HG02571 (cell line): ENCODE results near the gene PYDC2.

Source experiments
- ATAC-seq: cut with Tn5 transposase; IDR thresholded peaks from one replicate; pipeline ENCODE4 v1.9.1; 2021; ENCODE audit warnings: mild to moderate bottlenecking, moderate library complexity; ENCODE audit not compliant: unreplicated experiment

PYDC2 gene

DNA sequence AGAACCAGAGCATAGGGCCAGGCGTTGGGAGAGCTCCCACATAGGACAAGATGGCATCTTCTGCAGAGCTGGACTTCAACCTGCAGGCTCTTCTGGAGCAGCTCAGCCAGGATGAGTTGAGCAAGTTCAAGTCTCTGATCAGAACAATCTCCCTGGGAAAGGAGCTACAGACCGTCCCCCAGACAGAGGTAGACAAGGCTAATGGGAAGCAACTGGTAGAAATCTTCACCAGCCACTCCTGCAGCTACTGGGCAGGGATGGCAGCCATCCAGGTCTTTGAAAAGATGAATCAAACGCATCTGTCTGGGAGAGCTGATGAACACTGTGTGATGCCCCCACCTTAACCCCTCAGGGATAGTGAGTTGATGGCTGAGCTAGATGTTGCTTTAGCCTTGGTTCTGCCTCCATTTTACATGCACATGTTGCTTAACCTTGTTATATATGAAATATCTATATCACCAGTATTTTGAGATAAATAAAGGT, at the start of gene PYDC2:
PYDC2 (plus strand) TSS at position 51 of the 483 bp plus-strand sequence; CDS start at position 51, 0 bp downstream.
- ATAC-seq = no peak

DNA sequence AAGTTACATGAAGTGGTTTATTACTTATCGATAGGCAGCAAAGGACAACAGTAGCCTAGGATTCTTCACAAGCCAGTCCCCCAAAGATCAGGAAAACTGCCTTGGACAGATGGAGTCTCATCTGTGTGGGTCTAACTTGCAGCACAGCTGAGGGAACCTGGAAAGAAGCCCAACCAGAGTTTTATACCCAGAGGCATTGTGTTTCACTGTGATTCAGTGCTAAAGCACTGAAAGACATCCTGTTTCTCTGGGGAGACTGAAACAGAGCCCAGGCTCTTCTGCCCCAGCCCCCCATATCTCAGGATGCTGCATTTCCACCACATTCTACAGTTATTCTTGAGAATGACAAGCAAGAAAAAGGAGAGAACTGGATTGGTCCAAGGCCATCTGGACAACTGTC, 48.2 kb upstream of the PYDC2 start:
- no peak for ATAC-seq

DNA sequence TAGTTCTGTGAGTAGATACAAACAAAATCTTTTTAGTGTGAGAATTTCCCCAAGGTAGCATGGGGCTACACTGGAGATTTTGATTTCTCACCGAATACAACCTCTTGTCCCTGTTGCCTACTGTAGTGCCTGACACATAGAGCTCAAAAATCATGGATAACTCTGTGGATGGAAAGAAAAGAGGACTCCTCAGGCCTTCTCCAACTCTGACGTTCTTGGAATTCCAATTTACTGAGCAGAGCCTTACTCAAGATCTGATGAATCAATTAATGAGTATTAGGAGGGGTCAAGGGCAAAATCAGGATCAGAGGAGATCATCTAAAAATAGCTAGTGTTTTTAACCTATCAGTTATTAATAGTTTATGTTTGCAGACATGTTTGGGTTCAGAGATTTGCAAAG, 46.7 kb upstream of the PYDC2 start:
- no peak for ATAC-seq

DNA sequence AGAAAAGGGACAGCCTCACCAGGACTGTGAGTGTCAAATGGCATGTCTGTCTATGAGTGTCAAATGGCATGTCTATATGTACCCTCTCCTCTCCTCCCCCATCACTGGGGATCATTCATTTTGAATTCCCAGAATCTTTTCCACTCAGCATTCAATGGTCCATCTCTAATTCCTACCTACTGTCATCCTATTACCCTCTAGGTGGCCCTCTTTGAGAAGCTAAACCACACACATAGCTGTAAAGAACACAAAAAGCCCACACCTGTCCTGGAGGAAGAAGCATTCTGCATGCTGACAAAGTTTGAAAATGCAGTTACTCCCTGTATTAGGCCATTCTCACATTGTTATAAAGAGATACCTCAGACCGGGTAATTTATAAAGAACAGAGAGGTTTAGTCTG, 46.2 kb upstream of the PYDC2 start:
- ATAC-seq = no peak

DNA sequence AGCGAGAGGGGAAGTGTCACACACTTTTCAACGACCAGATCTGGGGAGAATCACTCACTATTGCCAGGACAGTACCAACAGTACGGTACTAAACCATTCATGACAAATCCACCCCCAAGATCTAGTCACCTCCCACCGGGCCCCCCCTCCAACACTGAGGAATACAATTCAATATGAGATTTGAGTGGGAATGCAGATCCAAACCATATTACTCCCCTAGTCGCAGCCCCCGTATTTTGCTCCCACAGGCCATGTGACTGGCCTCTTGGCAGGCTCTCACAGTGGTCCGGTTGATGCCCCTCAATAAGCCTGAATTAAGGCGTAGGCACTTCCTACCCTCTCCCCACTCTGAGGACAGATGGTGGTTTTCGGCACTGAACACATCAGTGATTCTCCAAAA, 45.4 kb upstream of the PYDC2 start:
- ATAC-seq = no peak

DNA sequence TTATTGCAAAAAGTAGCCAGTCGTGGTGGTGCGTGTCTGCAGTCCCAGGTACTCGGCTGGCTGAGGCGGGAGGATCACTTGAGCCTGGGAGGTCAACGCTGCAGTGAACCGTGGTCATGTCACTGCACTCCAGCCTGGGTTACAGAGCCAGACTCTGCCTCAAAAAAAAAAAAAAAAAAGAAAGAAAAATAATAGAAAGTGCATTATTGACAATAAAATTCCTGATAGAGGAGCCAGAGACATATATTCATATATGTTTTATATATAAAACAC, 43.6 kb upstream of the PYDC2 start:
- ATAC-seq = no peak

DNA sequence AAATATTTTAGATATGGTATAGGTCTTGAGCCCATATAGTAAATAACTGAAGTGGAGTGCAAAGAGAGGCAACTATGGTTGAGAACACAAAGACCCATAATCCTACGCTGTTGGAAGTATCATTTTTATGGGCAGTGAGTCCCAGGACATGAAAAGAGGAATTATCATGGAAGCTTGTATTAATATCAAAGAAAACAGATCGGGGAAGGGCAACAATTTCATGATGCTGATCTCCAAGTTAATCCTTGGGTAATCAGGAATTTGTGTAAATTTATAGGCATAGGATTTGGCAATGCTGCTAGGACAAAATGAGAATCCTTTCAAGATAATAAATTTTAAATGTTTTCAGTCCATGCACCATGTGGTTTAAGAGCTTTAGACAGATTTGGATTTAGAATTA, 40.2 kb upstream of the PYDC2 start:
- no peak for ATAC-seq

DNA sequence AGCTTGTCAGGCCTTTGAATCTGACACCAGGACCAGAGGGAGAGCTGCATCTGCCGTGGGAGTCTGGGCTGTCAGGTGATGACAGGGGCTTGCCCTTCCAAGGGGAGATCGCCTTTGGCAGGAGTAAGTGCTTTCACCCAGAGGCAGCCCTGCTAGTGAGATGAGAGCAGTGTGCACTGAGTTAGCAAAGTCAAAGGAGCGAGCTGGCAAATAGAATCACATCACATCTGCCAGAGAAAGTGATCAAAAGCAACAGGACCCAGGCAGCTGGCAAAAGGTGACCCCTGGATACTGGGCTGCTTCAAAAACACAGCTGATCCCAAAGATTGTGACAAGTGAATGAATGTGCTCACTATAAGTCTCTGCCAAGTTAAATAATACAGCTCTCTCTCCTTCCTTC, 36.1 kb upstream of the PYDC2 start:
- ATAC-seq = no peak

DNA sequence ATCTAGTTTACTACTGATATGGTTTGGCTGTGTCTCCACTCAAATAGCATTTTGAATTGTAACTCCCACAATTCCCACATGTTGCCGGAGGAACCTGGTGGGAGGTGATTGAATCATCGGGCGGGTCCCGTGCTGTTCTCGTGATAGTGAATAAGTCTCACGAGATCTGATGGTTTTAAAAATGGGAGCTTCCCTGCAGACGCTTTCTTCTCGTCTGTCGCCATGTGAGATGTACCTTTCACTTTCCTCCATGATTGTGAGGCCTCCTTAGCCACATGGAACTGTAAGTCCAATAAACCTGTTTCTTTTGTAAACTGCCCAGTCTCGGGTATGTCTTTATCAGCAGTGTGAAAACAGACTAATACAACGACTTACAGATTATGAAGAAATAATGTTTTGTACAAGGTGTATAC, 35.6 kb upstream of the PYDC2 start:
- no peak for ATAC-seq

DNA sequence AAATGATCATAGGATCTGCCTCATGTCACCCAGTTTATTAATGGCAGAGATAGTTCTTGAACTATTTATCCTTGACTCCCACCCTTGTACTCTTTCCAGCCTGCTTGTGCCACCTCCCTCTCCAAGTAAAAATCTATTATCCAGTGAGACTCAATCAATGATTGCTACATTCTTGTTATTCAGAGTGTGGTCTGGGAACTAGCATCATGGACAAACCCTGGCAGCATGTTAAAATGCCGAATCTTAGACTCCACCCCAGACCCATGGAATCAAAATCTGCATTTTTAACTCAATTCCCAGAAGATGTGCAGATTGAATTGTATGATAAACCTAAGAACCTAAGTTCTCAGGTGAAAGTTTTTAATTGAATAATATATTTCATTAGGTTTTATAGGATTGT, 34.7 kb upstream of the PYDC2 start:
- ATAC-seq = no peak

DNA sequence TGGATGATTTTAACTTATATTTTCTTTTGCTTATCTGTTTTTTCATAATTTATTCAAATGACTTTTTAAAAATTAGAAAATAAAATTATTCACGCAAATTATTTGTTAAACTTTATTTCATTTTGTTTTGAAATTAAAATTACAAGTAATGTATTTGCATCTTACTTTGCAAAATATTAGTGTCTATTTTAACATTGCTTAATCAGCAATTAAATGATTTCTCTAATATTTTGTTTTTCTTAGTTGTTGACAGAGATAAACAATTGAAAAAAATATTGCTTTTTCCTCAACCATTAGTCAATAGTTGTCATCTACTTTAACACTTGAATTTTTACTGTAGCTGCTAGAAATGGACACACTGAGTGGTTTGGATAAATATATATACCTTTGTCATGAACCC, 32.8 kb upstream of the PYDC2 start:
- ATAC-seq = no peak

DNA sequence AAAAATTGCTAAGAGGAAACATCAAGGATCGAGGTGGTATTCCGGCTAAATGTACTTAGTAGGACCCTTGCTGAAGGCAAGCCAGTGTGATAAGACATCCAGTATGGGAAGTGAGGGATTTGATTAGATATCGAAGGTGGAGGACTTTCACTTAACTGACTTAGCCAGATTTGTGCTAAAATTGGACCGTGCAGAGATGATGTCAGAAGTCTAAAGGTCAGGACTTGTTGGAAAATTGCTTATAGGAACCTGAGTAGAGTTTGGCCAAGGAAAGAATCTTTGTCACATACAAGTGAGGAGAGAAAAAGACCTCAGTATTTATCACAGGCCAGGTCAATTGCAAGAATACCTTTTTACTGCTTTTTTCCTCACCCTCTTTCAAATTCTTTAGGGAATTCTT, 30.9 kb upstream of the PYDC2 start:
- ATAC-seq = no peak

DNA sequence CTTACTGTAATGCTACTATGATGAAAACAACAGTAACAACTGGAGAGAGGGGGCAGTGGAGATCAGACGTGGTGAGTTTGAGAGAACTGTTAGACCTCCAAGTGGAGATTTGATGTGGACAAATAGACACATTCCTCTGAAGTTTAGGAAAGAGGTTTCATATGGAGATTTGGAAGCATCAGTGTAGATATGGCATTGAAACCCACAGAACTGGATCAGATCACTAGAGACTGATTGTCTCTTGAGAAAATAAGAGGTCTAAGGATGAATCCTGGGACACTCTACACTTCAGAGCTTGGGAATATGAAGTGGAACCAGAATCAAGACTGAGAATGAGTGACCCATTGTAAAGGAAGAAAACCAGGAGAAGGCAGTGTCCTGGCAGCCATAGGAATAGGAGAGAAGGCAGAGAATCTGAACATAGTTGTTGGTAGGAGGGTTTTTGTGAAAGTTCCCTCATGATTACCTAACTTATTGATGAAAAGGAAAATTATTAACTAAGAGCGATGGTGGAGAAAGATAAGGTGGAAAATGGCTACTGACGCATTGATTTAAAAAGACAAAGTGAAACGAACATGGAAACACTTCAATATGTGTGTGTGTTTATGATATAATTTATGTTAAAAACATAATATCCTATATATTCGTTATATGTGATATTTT, 29.7 kb upstream of the PYDC2 start:
- no peak for ATAC-seq

DNA sequence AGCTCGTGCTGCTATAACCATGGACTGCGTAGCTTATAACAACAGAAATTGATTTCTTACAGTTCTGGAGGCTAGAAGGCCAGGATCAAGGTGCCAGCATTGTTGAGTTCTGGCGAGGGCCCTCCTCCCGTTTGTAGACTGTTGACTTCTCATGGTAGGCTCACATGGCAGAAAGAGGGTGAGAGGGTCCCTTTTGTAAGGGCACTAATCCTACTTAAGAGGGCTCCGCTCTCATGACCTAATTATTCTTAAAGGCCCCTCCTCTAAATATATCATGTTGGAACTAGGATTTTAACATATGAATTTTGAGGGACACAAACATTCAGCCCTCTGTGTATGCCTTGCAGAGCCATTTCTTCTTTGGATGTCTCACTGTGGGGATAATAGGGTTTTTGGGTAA, 28.8 kb upstream of the PYDC2 start:
- ATAC-seq = no peak

DNA sequence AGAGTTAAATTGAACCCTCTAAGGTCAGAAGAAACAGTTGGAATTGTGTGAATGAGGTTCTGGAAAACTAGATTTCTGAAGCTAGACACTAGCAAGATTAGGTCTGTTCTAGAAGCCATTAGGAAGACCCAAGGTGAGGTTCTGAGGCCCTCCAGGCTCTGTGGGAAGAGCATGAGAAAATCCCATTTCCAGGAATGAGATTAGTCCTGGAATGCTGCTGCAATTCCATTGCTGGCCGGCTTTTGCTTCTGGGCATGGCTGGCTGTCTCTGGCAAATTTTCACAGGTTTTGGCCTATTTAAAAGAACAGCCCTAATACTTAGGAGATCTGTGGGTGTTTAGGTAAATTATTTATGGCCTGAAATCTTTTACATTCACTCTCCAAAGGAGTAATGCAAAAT, 26.9 kb upstream of the PYDC2 start:
- no peak for ATAC-seq

DNA sequence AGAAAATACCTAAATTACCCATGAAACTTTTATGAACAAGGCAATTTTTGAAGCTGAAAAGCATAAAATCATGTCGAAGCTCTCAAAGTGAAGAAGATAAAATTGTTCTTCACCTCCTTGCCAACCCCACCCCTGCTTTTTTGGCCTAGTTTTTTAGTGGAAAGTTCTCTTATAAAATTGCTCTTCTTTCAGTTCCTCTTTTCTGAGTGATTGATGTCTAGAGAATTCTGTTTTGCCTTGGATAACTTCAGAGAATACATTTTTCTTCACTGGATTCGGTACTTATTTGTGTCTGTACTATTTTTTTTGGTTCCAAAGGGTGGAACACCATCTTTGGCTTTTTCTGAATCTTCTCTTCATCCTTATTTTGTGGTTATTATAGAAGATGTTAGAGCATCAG, 25.0 kb upstream of the PYDC2 start:
- no peak for ATAC-seq

DNA sequence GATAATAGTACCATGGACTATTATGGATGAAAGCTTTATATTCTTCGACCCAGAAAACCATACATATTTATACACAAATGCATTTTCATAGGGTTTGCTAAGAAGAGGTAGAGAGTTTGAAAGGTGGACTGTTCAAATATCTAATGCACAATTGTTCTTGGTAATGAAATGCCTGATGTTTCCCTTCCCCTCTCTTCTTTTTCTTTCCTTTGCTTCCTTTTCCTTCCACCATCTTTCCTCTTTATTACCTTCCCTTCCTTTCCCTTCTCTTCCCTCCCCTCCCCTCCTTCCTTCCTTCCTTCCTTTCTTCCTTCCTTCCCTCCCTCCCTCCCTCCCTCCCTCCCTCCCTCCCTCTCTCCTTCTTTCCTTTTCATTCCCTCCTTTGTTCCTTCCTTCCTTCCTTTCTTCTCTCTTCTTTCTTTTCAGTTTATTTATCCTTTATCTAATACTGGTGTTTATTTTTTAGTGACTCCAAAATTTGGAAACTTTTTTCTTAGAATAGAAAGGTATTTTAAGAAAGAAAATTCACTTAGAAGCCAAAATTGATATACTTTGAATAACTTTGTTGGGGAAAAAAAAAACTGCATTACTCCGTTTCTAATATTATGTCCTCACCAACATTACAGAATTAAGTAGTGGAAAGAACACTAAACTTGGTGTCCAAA, 22.7 kb upstream of the PYDC2 start:
- ATAC-seq = no peak

DNA sequence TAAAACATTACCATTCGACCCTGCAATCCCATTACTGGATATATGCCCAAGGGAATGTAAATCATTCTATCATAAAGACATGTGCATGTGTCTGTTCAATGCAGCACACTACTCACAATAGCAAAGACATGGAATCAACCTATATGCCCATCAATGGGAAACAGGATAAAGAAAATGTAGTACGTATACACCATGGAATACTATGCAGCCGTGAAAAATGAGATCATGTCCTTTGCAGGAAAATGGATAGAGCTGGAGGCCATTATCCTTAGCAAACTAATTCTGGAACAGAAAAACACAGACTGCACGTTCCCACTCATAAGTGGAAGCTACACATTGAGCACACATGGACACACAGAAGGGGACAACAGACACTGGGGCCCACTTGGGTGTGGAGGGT, 20.4 kb upstream of the PYDC2 start:
- no peak for ATAC-seq

DNA sequence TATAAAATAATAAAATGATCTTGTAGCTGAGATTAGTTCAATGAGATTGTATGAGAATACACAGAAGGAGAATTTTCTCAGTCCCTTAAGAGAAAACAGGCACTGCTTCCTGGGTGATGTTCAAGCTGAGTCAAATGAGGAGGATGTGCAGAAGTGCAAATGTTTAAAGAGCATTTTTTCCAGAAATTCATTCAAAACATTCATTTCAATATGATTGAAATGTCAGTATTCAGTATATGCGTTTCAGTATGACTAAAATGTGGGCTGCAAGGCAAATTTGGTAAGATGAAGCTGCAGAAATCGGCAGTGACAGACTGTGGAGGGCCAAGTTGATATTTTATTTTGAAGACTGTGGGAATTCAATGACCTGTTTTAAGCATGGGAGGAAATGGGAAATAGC, 19.3 kb upstream of the PYDC2 start:
- ATAC-seq = no peak

DNA sequence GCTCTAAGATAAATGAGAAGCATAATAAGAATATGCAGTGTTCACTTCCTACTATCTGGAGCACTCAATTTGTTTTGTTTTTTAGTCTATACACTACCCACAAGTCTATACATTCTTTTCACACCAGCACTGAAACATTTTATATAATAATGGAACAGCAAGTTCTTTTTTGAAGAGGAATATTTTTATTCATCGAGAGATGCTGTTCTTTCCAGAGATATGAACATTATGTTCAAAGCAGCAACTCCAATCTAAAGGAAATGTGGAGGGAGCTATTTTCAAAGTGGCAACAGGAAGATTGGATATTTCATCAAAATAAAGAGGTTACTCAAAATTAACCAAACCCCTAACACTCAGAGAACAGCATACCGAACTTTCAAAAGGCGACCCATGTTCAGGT, 16.4 kb upstream of the PYDC2 start:
- ATAC-seq = no peak

DNA sequence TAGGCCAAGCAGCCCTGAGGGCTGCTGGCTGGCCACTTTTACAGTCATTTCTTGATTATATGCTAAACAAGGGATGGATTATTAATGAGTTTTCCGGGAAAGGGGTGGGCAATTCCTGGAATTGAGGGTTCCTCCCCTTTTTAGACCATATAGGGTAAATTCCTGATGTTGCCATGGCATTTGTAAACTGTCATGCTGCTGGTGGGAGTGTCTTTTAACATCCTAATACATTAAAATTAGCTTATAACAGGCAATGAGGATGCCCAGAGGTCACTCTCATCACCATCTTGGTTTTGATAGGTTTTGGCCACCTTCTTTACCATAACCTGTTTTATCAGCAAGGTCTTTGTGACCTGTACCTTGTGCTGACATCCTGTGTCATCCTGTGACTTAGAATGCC, 11.7 kb upstream of the PYDC2 start:
- no peak for ATAC-seq

DNA sequence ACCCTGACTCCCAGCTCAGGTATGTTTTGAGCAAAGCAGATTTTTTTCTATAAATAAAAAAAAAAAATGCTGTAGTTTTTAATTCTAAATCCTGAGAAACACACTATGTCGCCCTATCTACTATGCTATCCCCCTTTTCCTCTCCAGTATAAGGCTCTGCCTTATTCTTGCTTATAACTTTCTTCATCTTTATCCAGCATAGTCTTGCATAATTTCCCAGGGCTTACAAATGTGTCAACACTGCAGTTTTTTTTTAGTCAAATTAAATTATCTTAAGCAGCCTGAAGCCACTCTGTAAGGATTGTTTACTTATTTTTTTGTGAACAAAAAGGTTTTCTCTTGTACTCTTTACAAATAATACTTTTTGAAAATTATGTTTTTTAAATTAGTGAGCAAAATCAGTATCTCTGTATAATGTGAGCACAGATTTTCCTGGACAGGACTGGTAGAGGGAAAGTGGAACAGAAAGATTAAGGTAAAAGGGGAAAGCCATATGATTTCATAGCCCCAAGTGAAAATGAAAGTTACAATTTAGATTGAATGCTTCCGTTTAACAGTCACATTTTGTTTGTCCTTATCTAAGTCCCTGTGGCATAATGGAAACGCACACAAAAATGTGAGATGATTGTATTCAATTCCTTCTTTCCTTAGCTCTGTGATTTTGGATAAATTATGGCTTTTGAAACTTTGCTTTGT, 5.6 kb upstream of the PYDC2 start:
- ATAC-seq = no peak

DNA sequence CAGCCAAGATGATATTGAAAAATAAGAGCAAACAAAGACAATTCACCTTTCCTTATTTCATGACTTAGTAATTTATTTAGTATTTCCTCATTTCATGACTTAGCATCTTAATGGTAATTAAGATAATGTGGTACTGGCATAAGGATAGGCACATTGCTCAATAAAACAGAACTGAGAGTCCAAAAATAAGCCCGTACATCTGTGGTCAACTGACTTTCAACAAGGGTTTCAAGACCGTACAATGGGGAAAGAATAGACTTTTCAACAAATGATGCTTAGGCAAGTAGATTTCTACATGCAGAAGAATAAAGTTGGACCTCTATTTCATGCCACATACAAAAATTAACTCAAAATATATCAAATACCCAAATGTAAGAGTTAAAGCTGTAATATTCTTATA, 603 bp upstream of the PYDC2 start:
- ATAC-seq = no peak
